Endothelial cell of umbilical vein (primary cell): Measurements from ENCODE around the gene TICAM1. TPM values are rescaled to one million over a fixed set of nuclear protein-coding genes. Genes with fewer than 3 reads are reported as not detected.
A peak's percentile ranks its signal among the peaks of the same experiment; 100 is the strongest.

Experiments used
- BruUV-seq: library from RNA; stranded (reverse); fragments of 400-500 nt; replicated peaks from 2 replicates; lab custom pipeline; 2021; lab: Mats Ljungman, UMichigan
- CTCF ChIA-PET: fragments of 300-600, 350-600 bp; sonication (Branson Sonifier 250); formaldehyde crosslinking; loops from one replicate; lab custom pipeline; 2021; ENCODE audit warnings: antibody characterized with exemption, inconsistent platforms; lab: Charles Lee
- POLR2A ChIA-PET: fragments of 300-600, 350-600 bp; sonication (Branson Sonifier 250); formaldehyde crosslinking; loops from one replicate; lab custom pipeline; 2021; ENCODE audit warnings: antibody characterized with exemption, inconsistent platforms; lab: Charles Lee
- DNase-seq: peaks from one replicate; pipeline ENCODE4 v3.0.0-alpha.2; 2011; ENCODE audit warnings: low read depth, low spot score
- FAIRE-seq: peaks from 2 replicates; lab custom pipeline; 2011; peaks lifted over from hg19 to GRCh38; lab: Jason Lieb, UNC
- H2AFZ ChIP-seq: 2 replicates; pipeline ENCODE4 v1.6.0; 2012; ENCODE audit warnings: low read depth, low read length, control low read depth, inconsistent platforms
- H3K27ac ChIP-seq: 2 replicates; pipeline ENCODE4 v1.5.1; 2011; ENCODE audit warnings: low read depth, mild to moderate bottlenecking, control low read depth, low read length, moderate library complexity; ENCODE audit not compliant: insufficient read depth
- H3K27me3 ChIP-seq, 2 experiments: 2 replicates each; pipeline versions ENCODE4 v1.6.0 to v1.6.1; 2011; ENCODE audit warnings: low read length in 2 of 2, mixed read lengths in 1 of 2; ENCODE audit not compliant: control insufficient read depth in 2 of 2, insufficient read depth in 2 of 2
- H3K36me3 ChIP-seq, 2 experiments: 2 replicates in 1 of 2; 3 replicates in 1 of 2; pipeline ENCODE4 v1.5.1; 2011; ENCODE audit warnings: low read length in 2 of 2, mild to moderate bottlenecking in 1 of 2, moderate library complexity in 1 of 2; ENCODE audit not compliant: control insufficient read depth in 2 of 2, insufficient read depth in 2 of 2; ENCODE audit errors: extremely low read depth in 1 of 2
- H3K4me1 ChIP-seq: 3 replicates; pipeline ENCODE4 v1.5.1; 2011; ENCODE audit warnings: mild to moderate bottlenecking, low read length; ENCODE audit not compliant: control insufficient read depth, insufficient read depth; ENCODE audit errors: extremely low read depth
- H3K4me2 ChIP-seq: 2 replicates; pipeline ENCODE4 v1.6.1; 2011; ENCODE audit warnings: low read length, control low read depth, mixed read lengths; ENCODE audit not compliant: insufficient read depth
- H3K4me3 ChIP-seq, 3 experiments: fragments of 200-600 bp in 1 of 3; sonication (generic), shearing (Covaris generic) in 1 of 3; replicated peaks in 1 of 3; 2 replicates each; pipeline ENCODE4 v1.5.1; 2011 to 2016; ENCODE audit warnings: control low read depth in 3 of 3, low read length in 3 of 3, mild to moderate bottlenecking in 2 of 3, inconsistent platforms in 1 of 3, low read depth in 1 of 3, moderate library complexity in 1 of 3; ENCODE audit not compliant: insufficient read depth in 1 of 3
- H3K79me2 ChIP-seq: 2 replicates; pipeline ENCODE4 v1.6.0; 2012; ENCODE audit warnings: low read length, inconsistent platforms; ENCODE audit not compliant: control insufficient read depth, insufficient read depth
- H3K9ac ChIP-seq: replicated peaks from 2 replicates; pipeline ENCODE3; 2011; ENCODE audit warnings: low read length, control low read depth; ENCODE audit not compliant: insufficient read depth; ENCODE audit errors: extremely low read depth
- H3K9me1 ChIP-seq: replicated peaks from 3 replicates; pipeline ENCODE4 v1.6.0; 2011; ENCODE audit warnings: mild to moderate bottlenecking, low read length; ENCODE audit not compliant: control insufficient read depth, insufficient read depth; ENCODE audit errors: extremely low read depth
- H3K9me3 ChIP-seq: replicated peaks from 2 replicates; pipeline ENCODE4 v1.5.1; 2012; ENCODE audit warnings: low read length, inconsistent platforms; ENCODE audit not compliant: control insufficient read depth, insufficient read depth
- H4K20me1 ChIP-seq: replicated peaks from 2 replicates; pipeline ENCODE3; 2011; ENCODE audit warnings: mild to moderate bottlenecking, low read length; ENCODE audit not compliant: control insufficient read depth, insufficient read depth; ENCODE audit errors: extremely low read depth
- CTCF ChIP-seq, 2 donors: IDR thresholded peaks; 1 replicate in 1 of 2; 2 replicates in 1 of 2; pipeline ENCODE4 v1.5.1; 2011; ENCODE audit warnings: low read length in 2 of 2, mild to moderate bottlenecking in 2 of 2, moderate library complexity in 2 of 2, control low read depth in 1 of 2, inconsistent platforms in 1 of 2, low read depth in 1 of 2; ENCODE audit not compliant: insufficient read depth in 1 of 2; ENCODE audit errors: extremely low read depth in 1 of 2
- EZH2 ChIP-seq: IDR thresholded peaks from 2 replicates; pipeline ENCODE4 v1.6.1; 2012; ENCODE audit warnings: borderline replicate concordance, low read depth, mild to moderate bottlenecking, moderate library complexity, low read length, inconsistent platforms; ENCODE audit not compliant: severe bottlenecking
- FOS ChIP-seq: IDR thresholded peaks from 2 replicates; pipeline ENCODE4 v1.6.1; 2011; ENCODE audit warnings: mild to moderate bottlenecking, low read length, moderate library complexity, borderline replicate concordance; ENCODE audit not compliant: insufficient read depth
- GATA2 ChIP-seq: IDR thresholded peaks from 2 replicates; pipeline ENCODE4 v1.7.0; 2011; ENCODE audit warnings: low read depth, mild to moderate bottlenecking, moderate library complexity, mixed read lengths, low read length; ENCODE audit not compliant: insufficient read length, insufficient read depth
- JUN ChIP-seq: IDR thresholded peaks from 2 replicates; pipeline ENCODE4 v1.6.1; 2011; ENCODE audit warnings: borderline replicate concordance, low read depth; ENCODE audit not compliant: insufficient read length, insufficient read depth
- MAX ChIP-seq: IDR thresholded peaks from 2 replicates; pipeline ENCODE4 v1.6.1; 2011; ENCODE audit not compliant: insufficient read depth, insufficient read length
- MYC ChIP-seq: IDR thresholded peaks from one replicate; pipeline ENCODE4 v1.6.1; 2011; ENCODE audit warnings: mild to moderate bottlenecking, low read depth, low read length
- POLR2A ChIP-seq: IDR thresholded peaks from 2 replicates; pipeline ENCODE4 v1.6.1; 2012; ENCODE audit warnings: low read depth, mild to moderate bottlenecking, control low read depth, low read length
- POLR2AphosphoS5 ChIP-seq: IDR thresholded peaks from 2 replicates; pipeline ENCODE4 v1.6.1; 2012; ENCODE audit warnings: low read depth, mild to moderate bottlenecking, control low read depth, low read length, moderate library complexity; ENCODE audit not compliant: insufficient read depth
- dilution Hi-C: fragments of 300-500 bp; cut with MboI; formaldehyde crosslinking; loops from one replicate; pipeline ENCODE4 v1.15.0; 2019; ENCODE audit warnings: low sequenced_read_pairs; ENCODE audit not compliant: extremely low pct_ligation_motif_present
- intact Hi-C: fragments of 100-400 bp; cut with micrococcal nuclease; formaldehyde crosslinking; loops from one replicate; pipeline ENCODE4 v1.10.0; 2022
- polyA plus RNA-seq, 4 experiments: library from polyadenylated mRNA; depleted of rRNA in 3 of 4; stranded (reverse) in 3 of 4; unstranded in 1 of 4; fragments of >200 nt; gene quantifications; 2 replicates each; pipeline versions ENCODE4 v1.2.1 to v1.2.3, GENCODE V29; 2011 to 2012; ENCODE audit warnings: missing spikeins in 1 of 4
- total RNA-seq: library from RNA; stranded (reverse); gene quantifications from 2 replicates; pipeline ENCODE4 v1.2.3, GENCODE V29; 2021

The TICAM1 gene
- total and polyA plus RNA-seq, 2 donors (not counting 3 experiments of a cell fraction or from before 2014, with no cell fraction given), result 4.8 to 17.6 TPM

- intact Hi-C loops, result no loop called here
- FAIRE-seq, result no peak
- Histone ChIP-seq H3K9me1 (no peaks in the 10 kb centered on the region), H3K27me3 (no peaks in the 10 kb centered on the region), H2AFZ (peak overlapping the region; percentile 40), H3K4me1 (no peaks in the 10 kb centered on the region), H3K9ac (no peak overlapping the region), H3K4me3 (no peak overlapping the region), H3K9me3 (no peaks in the 10 kb centered on the region), H4K20me1 (no peaks in the 10 kb centered on the region), H3K27ac (no peak overlapping the region), H3K4me2 (no peak overlapping the region), H3K79me2 (no peaks in the 10 kb centered on the region), H3K36me3 (no peaks in the 10 kb centered on the region)
- ChIA-PET CTCF (interaction anchor here (2.4 kb wide), 1 partner anchor 153 kb away, joined by 8 read pairs; no protein-coding TSS in a partner anchor), POLR2A (no interaction called here)
- dilution Hi-C loops, result no loop called here
- TF ChIP-seq GATA2 (no peak), MYC (no peak), POLR2AphosphoS5 (no peak), JUN (no peak), POLR2A (no peak), EZH2 (no peak), CTCF (IDR thresholded peaks at IDR 0.05; ENCODE audit: extremely low read depth in 1 of 2, insufficient read depth in 1 of 2, low read depth in 1 of 2, low read length in 2 of 2) (no peak), FOS (no peak), MAX (no peak)
- no TSS peak for BruUV-seq
- DNase-seq, result no peak
Measured at GRCh38 chr19:4877753-4878490, 46.4 kb upstream of the TICAM1 start.
